ENCODE measurements around the gene HPS5. TPM values are rescaled to one million over a fixed set of nuclear protein-coding genes. Genes with fewer than 3 reads are reported as not detected.

The HPS5 gene
- polyA plus RNA-seq, 1 donor (not counting 4 experiments of a cell fraction or from before 2014, with no cell fraction given) = 20.9 TPM

- Histone ChIP-seq H3K9me3 (ENCODE audit: control insufficient read depth, low read depth, low read length) (no peaks in the 10 kb centered on the region), H3K36me3 (ENCODE audit: control insufficient read depth in 2 of 2, extremely low read depth in 1 of 2, insufficient read depth in 2 of 2, low read length in 2 of 2) (no peaks in the 10 kb centered on the region), H3K9ac (ENCODE audit: control insufficient read depth, extremely low read depth, insufficient read depth, low read length) (no peak overlapping the region), H3K9me1 (ENCODE audit: control insufficient read depth, extremely low read depth, insufficient read depth, low read length) (no peaks in the 10 kb centered on the region), H2AFZ (ENCODE audit: control insufficient read depth, low read length) (no peak overlapping the region), H4K20me1 (ENCODE audit: control insufficient read depth, extremely low read depth, insufficient read depth, low read length) (no peaks in the 10 kb centered on the region), H3K27me3 (ENCODE audit: control insufficient read depth, extremely low read depth, insufficient read depth, low read length) (no peaks in the 10 kb centered on the region), H3K4me1 (ENCODE audit: control insufficient read depth, extremely low read depth, insufficient read depth, low read length) (no peaks in the 10 kb centered on the region), H3K4me2 (ENCODE audit: control insufficient read depth, extremely low read depth, insufficient read depth, low read depth, low read length) (no peak overlapping the region), H3K27ac (ENCODE audit: control insufficient read depth, insufficient read depth, low read length) (no peak overlapping the region), H3K79me2 (ENCODE audit: control insufficient read depth, insufficient read depth, low read length) (no peaks in the 10 kb centered on the region), H3K4me3 (ENCODE audit: control insufficient read depth in 2 of 3, extremely low read depth in 1 of 3, insufficient read depth in 2 of 3, low read depth in 1 of 3, low read length in 3 of 3) (no peak overlapping the region)
- dilution Hi-C loops (cut with MboI; ENCODE audit: extremely low pct_ligation_motif_present, low sequenced_read_pairs) = no loop called here
- FAIRE-seq = no peak
- TF ChIP-seq CTCF (optimal IDR thresholded peaks at IDR 0.05 in 1 of 3, IDR thresholded peaks at IDR 0.05 in 1 of 3, conservative IDR thresholded peaks at IDR 0.05 in 1 of 3; ENCODE audit: extremely low read depth in 1 of 3, insufficient read depth in 2 of 3, low read length in 3 of 3) (no peak), EZH2 (IDR thresholded peaks at IDR 0.05; ENCODE audit: low read length) (no peak)
- DNase-seq (ENCODE audit: low read depth, low spot score) = no peak
Measured at GRCh38 chr11:18229501-18229900, 92.4 kb downstream of the HPS5 start.

Small RNA genes within 50 kb of the gene (small RNA-seq; reads per million reads assigned to genes)
- gene RNA5SP333 (ENCODE audit: insufficient read length in 3 of 3, low read depth in 3 of 3, low replicate concordance in 1 of 3) (0 reads per million in 3 experiments), gene RNA5SP334 (ENCODE audit: insufficient read length in 3 of 3, low read depth in 3 of 3, low replicate concordance in 1 of 3) (0 reads per million in 3 experiments)

Other genes starting within 250 kb of the HPS5 start
- 15.8 to 28.3 TPM (median 22.6 TPM) in 3 replicates for gene SAAL1, start 216.1 kb downstream of the HPS5 start, polyA plus RNA-seq
- gene MRGPRX3, start 189.6 kb downstream of the HPS5 start, polyA plus RNA-seq = 2.9 to 5.2 TPM (median 3.1 TPM) in 3 replicates
- 0.05 to 0.18 TPM (median 0.08 TPM) in 3 replicates for gene MRGPRX4, start 149.3 kb downstream of the HPS5 start, polyA plus RNA-seq
- 0.17 TPM in 1 of 3 replicates, not detected in the others for gene SAA4, start 85.3 kb downstream of the HPS5 start, polyA plus RNA-seq
- 1.2 to 5.9 TPM (median 1.3 TPM) in 3 replicates for gene SAA2, start 73.5 kb downstream of the HPS5 start, polyA plus RNA-seq
- gene SAA1, start 55.9 kb downstream of the HPS5 start, polyA plus RNA-seq = 25.6 to 94.6 TPM (median 27.5 TPM) in 3 replicates
- 30.2 to 43.1 TPM (median 42.1 TPM) in 3 replicates for gene GTF2H1, start 427 bp upstream of the HPS5 start, polyA plus RNA-seq
- gene LDHA, start 72.4 kb upstream of the HPS5 start, polyA plus RNA-seq = 1,969 to 3,668 TPM (median 2,339 TPM) in 3 replicates
- 0.10 TPM in 1 of 3 replicates, not detected in the others for gene LDHC, start 90.2 kb upstream of the HPS5 start, polyA plus RNA-seq
- not detected in 3 replicates for gene LDHAL6A, start 133.7 kb upstream of the HPS5 start, polyA plus RNA-seq
- 113 to 148 TPM (median 130 TPM) in 3 replicates for gene TSG101, start 204.8 kb upstream of the HPS5 start, polyA plus RNA-seq